Stimulated activated CD8-positive, alpha-beta memory T cell treated with anti-CD3 and anti-CD28 coated beads, Interleukin-15, amount 100 ng/mL, for 24 hours (primary cell): Measurements from ENCODE around the gene MEX3B.
"Not testable (repeated sequence)": the region's sequence is repeated elsewhere in the genome, so short reads cannot be mapped to it uniquely, and the experiment has no call there.

ENCODE experiments used
- DNase-seq: peaks from one replicate; pipeline ENCODE4 v3.0.0-alpha.2; 2020; ENCODE audit warnings: low read depth

Gene MEX3B

GRCh38 chr15:82005239-82005638, 40.6 kb downstream of the MEX3B start:
- DNase-seq, result no peak

GRCh38 chr15:82003916-82004315, 41.9 kb downstream of the MEX3B start:
- no peak for DNase-seq

- not testable (repeated sequence) for DNase-seq
These were observed 50.7 kb downstream of the MEX3B start for GRCh38 chr15:81995081-81995480.

- DNase-seq, result no peak
These were observed 53.3 kb downstream of the MEX3B start for GRCh38 chr15:81992523-81992922.
